RCC 7860 (cell line): ENCODE measurements around the gene BSND.

ENCODE experiments used
- DNase-seq: peaks from one replicate; pipeline ENCODE4 v3.0.0-alpha.2; 2015; ENCODE audit warnings: low spot score
- FAIRE-seq: peaks from 2 replicates; lab custom pipeline; 2012; peaks lifted over from hg19 to GRCh38; lab: Jason Lieb, UNC

The BSND gene

DNA sequence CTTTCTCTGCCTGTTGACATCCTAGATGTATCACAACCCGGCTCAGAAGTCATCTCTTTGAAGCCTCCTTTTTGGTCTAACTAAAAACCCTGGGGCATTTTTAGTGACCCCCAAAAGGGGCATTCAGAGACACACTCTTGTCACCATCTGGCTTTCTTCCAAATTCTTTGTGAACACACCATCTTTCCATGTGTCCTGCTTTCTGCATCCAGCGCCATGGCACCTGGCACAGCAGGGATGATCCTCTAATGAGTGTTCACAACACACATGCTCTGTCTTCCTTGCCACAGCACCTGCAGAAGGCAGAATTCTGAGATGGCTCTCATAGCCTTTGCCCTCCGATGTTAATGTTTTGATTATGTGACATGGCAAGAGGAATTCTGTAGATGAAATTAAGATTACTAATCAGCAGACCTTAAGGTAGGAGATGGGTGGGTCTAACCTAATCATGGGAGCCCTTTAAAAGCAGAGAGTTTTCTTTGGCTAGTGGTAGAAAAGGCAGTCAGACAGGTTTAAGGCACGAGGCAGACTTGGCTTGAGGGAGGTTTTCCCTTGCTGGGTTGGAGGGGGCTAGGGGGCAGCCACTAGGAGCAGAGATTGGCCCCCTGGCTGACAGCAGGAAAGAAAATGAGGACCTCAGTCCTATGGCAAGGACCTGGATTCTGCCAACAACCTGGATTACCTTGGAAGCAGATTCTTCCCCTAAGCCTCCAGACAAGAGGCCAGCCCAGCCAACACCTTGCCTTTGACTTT lies 23.2 kb upstream of the BSND start:
- DNase-seq (no peak), FAIRE-seq (no peak)

DNA sequence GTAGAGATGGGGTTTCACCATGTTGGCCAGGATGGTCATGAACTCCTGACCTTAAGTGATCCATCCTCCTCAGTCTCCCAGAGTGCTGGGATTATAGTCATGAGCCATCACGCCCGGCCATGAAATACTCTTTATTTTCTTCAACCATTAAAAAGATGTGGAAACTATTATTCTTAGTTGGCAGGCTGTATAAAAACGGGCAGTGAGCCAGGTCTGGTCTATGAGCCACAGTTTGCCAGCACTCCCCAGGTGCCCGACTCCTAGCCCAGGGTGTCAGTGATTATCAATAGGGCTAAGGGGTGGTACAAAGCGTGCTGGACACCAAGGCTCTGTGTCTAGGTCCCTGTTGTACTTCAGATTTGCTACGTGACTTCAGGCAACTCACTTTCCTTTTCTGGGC lies 22.0 kb upstream of the BSND start:
- no peak for DNase-seq
- no peak for FAIRE-seq

- no peak for FAIRE-seq
- DNase-seq = no peak
Measured at GRCh38 chr1:54977533-54978297, 21.0 kb upstream of the BSND start.

GRCh38 chr1:54978528-54979326 lies 20.0 kb upstream of the BSND start:
- DNase-seq (no peak), FAIRE-seq (no peak)

- DNase-seq (no peak), FAIRE-seq (no peak)
Measured at GRCh38 chr1:54979327-54979891, 19.3 kb upstream of the BSND start.

GRCh38 chr1:54980046-54980527 lies 18.6 kb upstream of the BSND start:
- FAIRE-seq (no peak), DNase-seq (no peak)

- DNase-seq (no peak), FAIRE-seq (no peak)
Measured at GRCh38 chr1:54980528-54981241, 18.0 kb upstream of the BSND start, which contains the start of gene TMEM61. TSS of gene TMEM61 (plus strand) at chr1:54980628. CDS start at chr1:54981066, 438 bp downstream.

DNA sequence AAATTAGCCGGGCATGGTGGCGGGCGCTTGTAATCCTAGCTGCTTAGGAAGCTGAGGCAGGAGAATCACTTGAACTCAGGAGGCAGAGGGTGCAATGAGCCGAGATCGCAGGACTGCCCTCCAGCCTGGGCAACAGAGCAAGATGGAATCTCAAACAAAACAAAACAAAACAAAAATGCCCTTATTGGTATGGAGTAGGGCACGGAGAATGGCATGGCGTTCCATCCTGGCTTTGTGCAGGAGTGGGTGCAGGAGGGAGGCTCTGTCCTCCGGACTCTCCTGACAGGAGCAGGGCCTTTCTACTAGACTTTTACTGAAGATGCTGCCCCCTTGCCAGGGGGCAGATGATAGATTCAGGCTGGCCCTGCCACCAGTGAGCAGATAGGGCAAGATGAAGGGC lies 17.3 kb upstream of the BSND start:
- FAIRE-seq (no peak), DNase-seq (no peak)

DNA sequence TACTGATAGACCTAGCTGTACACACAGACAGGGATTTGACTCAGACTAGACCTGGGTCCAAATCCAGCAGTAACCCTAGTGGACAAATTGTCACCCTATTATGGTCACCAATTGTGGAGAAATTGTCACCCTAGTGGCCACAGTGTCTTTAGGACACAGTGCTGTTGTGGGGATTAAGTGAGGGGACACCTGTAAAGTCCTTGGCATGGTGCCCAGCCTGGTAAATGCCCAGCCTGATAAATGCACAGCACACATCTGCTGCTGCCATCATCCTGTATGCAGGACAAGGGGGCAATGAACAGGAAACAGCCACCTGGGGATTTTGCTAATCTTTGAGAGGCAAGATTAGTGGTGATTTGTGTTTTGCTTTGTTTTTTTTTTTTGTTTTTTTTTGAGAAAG lies 16.0 kb upstream of the BSND start:
- FAIRE-seq = no peak
- DNase-seq = no peak

DNA sequence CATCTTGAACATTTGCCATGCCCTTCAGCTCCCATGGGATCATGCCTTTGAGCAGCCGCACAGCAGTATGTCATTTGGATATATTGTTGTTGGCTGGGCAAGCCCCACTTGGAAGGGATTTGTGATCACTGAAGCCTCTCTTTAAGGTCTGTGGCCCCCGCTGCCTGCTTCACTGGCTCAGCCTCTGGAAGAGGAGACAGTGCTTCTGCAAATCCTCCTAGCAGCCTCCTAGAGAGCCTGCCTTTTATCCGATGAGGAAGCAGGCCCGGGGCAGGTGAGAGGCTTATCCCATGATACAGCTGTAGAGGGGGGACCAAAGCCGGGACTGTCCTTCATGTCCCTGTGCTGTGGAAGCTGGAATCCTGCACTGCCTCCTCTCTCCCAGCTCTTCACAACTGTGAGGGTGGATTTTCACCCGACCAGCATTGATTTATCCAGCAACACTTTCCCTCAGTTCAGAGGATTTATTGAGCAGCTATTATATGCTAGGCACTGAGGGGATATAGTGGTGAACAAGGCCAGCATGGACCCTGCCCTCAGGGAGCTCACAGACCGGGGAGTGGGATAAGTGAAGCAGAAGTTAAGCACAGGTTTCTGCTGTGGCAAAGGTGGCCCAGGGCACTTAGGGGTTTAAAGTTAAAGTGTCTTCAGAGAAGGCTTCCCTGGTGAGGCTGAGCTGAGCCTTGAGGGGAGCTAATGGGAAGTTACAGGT lies 14.4 kb upstream of the BSND start:
- no peak for FAIRE-seq

DNA sequence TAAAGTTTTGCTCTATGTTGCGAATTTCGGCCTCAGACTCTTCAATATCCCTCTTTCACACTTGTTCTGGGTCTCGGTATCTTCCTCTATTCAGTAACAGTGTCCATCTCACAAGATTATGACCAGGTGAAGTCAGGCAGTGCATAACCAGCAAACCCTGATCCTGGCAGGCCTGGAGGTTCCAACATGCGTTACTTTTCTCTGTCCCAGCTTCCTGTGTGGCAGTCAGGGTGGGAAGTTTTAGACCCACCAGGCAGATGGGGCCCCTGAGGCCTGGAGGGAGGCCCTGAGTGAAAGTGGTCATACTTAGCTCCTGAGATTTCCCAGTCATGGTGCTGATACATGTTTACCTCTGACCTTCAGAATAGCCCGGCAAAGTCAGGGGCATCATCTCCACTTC lies 13.2 kb upstream of the BSND start:
- FAIRE-seq = no peak
- no peak for DNase-seq

More for the DNA sequence above, 14.4 kb upstream of the BSND start:
- no peak for DNase-seq

- no peak for FAIRE-seq
- no peak for DNase-seq
Measured at GRCh38 chr1:54986025-54986424, 12.7 kb upstream of the BSND start.

DNA sequence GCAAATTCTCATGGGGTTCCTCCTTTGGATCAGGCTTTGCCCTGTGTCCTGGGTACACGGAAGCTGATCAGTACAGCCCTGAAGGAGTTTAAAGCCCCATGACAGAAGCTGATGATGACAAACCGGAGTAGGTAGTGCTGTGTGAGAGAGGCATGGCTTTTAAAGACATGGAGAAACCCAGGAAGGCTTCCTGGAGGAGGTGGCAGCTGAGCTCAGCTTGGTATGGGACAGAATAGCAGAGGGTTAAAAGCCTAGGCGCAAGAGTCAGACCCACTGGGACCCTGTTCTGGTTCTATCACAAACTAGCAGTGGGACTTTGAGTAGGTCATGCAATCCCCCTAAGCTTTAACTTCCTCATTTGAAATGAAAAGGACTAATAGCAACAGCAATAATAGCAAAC lies 12.2 kb upstream of the BSND start:
- FAIRE-seq = no peak
- no peak for DNase-seq

GRCh38 chr1:54987427-54987826 lies 11.3 kb upstream of the BSND start:
- FAIRE-seq (no peak), DNase-seq (no peak)

GRCh38 chr1:54987919-54988705 lies 10.6 kb upstream of the BSND start:
- FAIRE-seq (no peak), DNase-seq (no peak)

- FAIRE-seq (no peak), DNase-seq (no peak)
Measured at GRCh38 chr1:54988975-54989374, 9.8 kb upstream of the BSND start.

DNA sequence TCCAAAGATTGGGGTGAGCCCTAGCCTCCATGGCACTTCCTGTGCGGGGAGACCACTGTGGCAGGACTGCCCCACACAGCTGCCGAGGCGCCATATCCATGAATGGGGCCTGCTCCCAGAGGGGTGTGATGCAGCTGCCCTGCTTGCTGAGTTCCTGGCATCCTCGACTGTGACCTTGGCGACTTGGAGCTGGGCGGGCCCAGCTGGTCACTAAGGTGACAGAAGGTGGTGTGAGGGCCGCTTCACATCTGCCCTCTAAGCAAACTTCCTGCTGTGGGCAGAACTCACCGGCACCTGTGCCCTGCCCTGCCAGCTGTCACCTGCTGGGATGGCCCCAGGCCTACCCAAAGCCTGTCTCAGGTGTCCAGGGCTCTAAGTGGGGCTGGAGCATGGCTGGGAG lies 9.3 kb upstream of the BSND start:
- no peak for DNase-seq
- no peak for FAIRE-seq

DNA sequence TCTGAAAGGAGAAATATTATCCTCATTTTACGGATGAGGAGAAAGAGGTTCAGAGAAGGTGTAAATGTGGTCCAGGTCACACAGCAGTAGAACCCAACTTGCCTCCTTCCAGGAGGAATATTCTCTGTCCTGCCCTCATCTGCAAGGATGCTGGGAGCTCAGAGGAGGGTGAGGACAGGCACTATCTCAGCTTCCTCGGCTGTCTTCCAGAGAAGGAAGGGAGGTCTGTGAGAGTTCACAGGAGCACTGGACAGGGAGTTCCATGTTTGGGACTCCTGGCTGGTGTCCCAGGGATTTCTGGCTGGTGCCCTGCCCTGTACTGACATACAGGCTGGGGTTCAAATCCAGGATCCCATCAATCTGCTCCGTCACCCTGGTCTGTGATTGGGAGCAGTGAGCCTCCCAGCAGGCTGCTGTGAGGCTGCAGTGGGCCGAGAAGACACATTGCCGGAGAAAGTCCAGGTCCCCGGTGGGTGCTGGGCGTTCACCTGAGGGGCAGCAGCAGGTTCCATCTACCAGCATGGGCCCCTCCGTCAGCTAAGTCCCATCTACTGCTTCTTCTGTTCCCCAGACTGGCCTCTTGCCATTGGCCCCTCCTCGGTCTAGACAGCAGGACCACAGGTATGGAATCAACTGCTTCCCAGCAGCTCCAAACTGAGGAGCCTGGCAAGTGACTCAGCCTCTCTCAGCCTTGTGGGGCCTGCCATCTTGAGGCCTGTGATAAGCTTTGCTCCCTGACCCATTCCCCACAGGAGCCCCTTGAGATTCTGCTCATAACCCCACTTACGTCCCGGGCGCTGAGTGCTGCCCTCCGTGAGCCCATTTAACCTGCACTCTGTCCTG lies 8.5 kb upstream of the BSND start:
- no peak for DNase-seq
- FAIRE-seq = no peak
